WTC11 (cell line): ENCODE results near the gene LARGE1.

ENCODE experiments used
- CREB1 ChIP-seq: sonication (generic); formaldehyde crosslinking; IDR thresholded peaks from 2 replicates; pipeline ENCODE4 v1.8.0; 2023; ENCODE audit warnings: mild to moderate bottlenecking, missing genetic modification reagents
- EMX1 ChIP-seq: fragments of 250-450 bp; sonication (Bioruptor Pico); IDR thresholded peaks from 2 replicates; pipeline ENCODE4 v1.8.0; 2021; ENCODE audit warnings: mild to moderate bottlenecking
- FOXP1 ChIP-seq: sonication (generic); formaldehyde crosslinking; IDR thresholded peaks from 2 replicates; pipeline ENCODE4 v1.8.0; 2022; ENCODE audit warnings: missing genetic modification reagents, mild to moderate bottlenecking, moderate library complexity, borderline replicate concordance
- NR3C1 ChIP-seq: sonication (generic); formaldehyde crosslinking; conservative IDR thresholded peaks from 2 replicates; pipeline ENCODE4 v1.8.1; 2023; ENCODE audit warnings: low read depth, mild to moderate bottlenecking, missing genetic modification reagents
- TF ChIP-seq, protein P1 (sequence below): fragments of 200-600 bp; IDR thresholded peaks from 2 replicates; pipeline ENCODE4 v1.8.0; 2022; ENCODE audit warnings: antibody characterized with exemption
- TF ChIP-seq, protein P2 (sequence below): sonication (generic); formaldehyde crosslinking; IDR thresholded peaks from 2 replicates; pipeline ENCODE4 v1.8.0; 2022; ENCODE audit warnings: mild to moderate bottlenecking, missing genetic modification reagents
- TF ChIP-seq, protein P3 (sequence below): sonication (generic); formaldehyde crosslinking; IDR thresholded peaks from 2 replicates; pipeline ENCODE4 v1.8.0; 2022; ENCODE audit warnings: mild to moderate bottlenecking, missing genetic modification reagents
- TF ChIP-seq, protein P4 (sequence below): sonication (generic); formaldehyde crosslinking; IDR thresholded peaks from 2 replicates; pipeline ENCODE4 v1.8.1; 2023; ENCODE audit warnings: mild to moderate bottlenecking, missing genetic modification reagents
- TF ChIP-seq, protein P5 (sequence below): fragments of 250-450 bp; sonication (Bioruptor Pico); IDR thresholded peaks from 2 replicates; pipeline ENCODE4 v2.1.2; 2022; ENCODE audit warnings: mild to moderate bottlenecking, moderate library complexity
- TF ChIP-seq, protein P6 (sequence below): sonication (generic); formaldehyde crosslinking; IDR thresholded peaks from 2 replicates; pipeline ENCODE4 v1.8.0; 2023; ENCODE audit warnings: missing genetic modification reagents

DNA sequence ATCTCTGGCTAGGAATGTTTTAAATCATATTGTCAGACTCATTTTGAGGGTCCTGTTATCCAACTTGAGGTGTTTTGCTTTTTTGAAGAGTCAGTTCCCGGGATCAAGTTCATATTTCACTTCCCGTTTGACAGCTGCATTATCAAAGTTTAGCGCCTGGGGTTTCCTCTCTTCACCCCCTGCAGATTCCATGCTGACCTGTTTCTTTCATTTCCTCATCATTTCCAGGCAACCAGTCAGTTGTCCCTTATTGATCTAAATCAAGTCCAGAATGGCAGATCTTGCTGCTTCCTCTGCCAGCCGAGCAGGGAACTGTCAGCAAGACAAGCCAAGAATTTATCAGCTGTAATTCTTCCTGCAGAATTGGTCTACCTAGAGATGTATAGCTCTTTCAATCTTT, 664.5 kb downstream of the LARGE1 start:
- no peak for TF ChIP-seq EMX1 (CRISPR knock-in tag)
- TF ChIP-seq, protein P1, sequence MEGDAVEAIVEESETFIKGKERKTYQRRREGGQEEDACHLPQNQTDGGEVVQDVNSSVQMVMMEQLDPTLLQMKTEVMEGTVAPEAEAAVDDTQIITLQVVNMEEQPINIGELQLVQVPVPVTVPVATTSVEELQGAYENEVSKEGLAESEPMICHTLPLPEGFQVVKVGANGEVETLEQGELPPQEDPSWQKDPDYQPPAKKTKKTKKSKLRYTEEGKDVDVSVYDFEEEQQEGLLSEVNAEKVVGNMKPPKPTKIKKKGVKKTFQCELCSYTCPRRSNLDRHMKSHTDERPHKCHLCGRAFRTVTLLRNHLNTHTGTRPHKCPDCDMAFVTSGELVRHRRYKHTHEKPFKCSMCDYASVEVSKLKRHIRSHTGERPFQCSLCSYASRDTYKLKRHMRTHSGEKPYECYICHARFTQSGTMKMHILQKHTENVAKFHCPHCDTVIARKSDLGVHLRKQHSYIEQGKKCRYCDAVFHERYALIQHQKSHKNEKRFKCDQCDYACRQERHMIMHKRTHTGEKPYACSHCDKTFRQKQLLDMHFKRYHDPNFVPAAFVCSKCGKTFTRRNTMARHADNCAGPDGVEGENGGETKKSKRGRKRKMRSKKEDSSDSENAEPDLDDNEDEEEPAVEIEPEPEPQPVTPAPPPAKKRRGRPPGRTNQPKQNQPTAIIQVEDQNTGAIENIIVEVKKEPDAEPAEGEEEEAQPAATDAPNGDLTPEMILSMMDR = no peak
- TF ChIP-seq, protein P2, sequence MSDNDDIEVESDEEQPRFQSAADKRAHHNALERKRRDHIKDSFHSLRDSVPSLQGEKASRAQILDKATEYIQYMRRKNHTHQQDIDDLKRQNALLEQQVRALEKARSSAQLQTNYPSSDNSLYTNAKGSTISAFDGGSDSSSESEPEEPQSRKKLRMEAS (CRISPR knock-in tag) = no peak
- no peak for TF ChIP-seq NR3C1
- no peak for TF ChIP-seq CREB1 (CRISPR knock-in tag)
- TF ChIP-seq, protein P3, sequence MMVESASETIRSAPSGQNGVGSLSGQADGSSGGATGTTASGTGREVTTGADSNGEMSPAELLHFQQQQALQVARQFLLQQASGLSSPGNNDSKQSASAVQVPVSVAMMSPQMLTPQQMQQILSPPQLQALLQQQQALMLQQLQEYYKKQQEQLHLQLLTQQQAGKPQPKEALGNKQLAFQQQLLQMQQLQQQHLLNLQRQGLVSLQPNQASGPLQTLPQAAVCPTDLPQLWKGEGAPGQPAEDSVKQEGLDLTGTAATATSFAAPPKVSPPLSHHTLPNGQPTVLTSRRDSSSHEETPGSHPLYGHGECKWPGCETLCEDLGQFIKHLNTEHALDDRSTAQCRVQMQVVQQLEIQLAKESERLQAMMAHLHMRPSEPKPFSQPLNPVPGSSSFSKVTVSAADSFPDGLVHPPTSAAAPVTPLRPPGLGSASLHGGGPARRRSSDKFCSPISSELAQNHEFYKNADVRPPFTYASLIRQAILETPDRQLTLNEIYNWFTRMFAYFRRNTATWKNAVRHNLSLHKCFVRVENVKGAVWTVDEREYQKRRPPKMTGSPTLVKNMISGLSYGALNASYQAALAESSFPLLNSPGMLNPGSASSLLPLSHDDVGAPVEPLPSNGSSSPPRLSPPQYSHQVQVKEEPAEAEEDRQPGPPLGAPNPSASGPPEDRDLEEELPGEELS (CRISPR knock-in tag) = no peak
- TF ChIP-seq, protein P4, sequence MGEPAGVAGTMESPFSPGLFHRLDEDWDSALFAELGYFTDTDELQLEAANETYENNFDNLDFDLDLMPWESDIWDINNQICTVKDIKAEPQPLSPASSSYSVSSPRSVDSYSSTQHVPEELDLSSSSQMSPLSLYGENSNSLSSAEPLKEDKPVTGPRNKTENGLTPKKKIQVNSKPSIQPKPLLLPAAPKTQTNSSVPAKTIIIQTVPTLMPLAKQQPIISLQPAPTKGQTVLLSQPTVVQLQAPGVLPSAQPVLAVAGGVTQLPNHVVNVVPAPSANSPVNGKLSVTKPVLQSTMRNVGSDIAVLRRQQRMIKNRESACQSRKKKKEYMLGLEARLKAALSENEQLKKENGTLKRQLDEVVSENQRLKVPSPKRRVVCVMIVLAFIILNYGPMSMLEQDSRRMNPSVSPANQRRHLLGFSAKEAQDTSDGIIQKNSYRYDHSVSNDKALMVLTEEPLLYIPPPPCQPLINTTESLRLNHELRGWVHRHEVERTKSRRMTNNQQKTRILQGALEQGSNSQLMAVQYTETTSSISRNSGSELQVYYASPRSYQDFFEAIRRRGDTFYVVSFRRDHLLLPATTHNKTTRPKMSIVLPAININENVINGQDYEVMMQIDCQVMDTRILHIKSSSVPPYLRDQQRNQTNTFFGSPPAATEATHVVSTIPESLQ (CRISPR knock-in tag) = no peak
- no peak for TF ChIP-seq FOXP1
- TF ChIP-seq, protein P5, sequence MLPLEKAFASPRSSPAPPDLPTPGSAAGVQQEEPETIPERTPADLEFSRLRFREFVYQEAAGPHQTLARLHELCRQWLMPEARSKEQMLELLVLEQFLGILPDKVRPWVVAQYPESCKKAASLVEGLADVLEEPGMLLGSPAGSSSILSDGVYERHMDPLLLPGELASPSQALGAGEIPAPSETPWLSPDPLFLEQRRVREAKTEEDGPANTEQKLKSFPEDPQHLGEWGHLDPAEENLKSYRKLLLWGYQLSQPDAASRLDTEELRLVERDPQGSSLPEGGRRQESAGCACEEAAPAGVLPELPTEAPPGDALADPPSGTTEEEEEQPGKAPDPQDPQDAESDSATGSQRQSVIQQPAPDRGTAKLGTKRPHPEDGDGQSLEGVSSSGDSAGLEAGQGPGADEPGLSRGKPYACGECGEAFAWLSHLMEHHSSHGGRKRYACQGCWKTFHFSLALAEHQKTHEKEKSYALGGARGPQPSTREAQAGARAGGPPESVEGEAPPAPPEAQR (CRISPR knock-in tag) = no peak
- TF ChIP-seq, protein P6, sequence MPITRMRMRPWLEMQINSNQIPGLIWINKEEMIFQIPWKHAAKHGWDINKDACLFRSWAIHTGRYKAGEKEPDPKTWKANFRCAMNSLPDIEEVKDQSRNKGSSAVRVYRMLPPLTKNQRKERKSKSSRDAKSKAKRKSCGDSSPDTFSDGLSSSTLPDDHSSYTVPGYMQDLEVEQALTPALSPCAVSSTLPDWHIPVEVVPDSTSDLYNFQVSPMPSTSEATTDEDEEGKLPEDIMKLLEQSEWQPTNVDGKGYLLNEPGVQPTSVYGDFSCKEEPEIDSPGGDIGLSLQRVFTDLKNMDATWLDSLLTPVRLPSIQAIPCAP (CRISPR knock-in tag) = no peak
